T-helper 9 cell (primary cell): Measurements from ENCODE around the gene ATP2B3.

ENCODE experiments used
- DNase-seq: peaks from one replicate; pipeline ENCODE4 v3.0.0-alpha.2; 2020

Gene ATP2B3

GRCh38 chrX:153490217-153490930, 27.1 kb upstream of the ATP2B3 start:
- no peak for DNase-seq

GRCh38 chrX:153491351-153491914, 26.0 kb upstream of the ATP2B3 start:
- DNase-seq: no peak

- DNase-seq: no peak
Measured at GRCh38 chrX:153491918-153492317, 25.5 kb upstream of the ATP2B3 start.

GRCh38 chrX:153492543-153492942, 24.9 kb upstream of the ATP2B3 start:
- DNase-seq: no peak

GRCh38 chrX:153493085-153493484, 24.4 kb upstream of the ATP2B3 start:
- DNase-seq: no peak

GRCh38 chrX:153494061-153494460, 23.4 kb upstream of the ATP2B3 start:
- no peak for DNase-seq

GRCh38 chrX:153494541-153495361, 22.7 kb upstream of the ATP2B3 start, which contains the start of gene BGN:
TSS of gene BGN (plus strand) at chrX:153494980. CDS start at chrX:153504632, 9,652 bp downstream.
- DNase-seq: no peak

- no peak for DNase-seq
Measured at GRCh38 chrX:153495362-153495751, 22.1 kb upstream of the ATP2B3 start.

GRCh38 chrX:153495903-153496589, 21.4 kb upstream of the ATP2B3 start:
- DNase-seq: no peak

GRCh38 chrX:153496590-153496959, 20.9 kb upstream of the ATP2B3 start:
- DNase-seq: no peak

- no peak for DNase-seq
Measured at GRCh38 chrX:153498453-153498852, 19.0 kb upstream of the ATP2B3 start.

- no peak for DNase-seq
Measured at GRCh38 chrX:153499341-153499740, 18.1 kb upstream of the ATP2B3 start.

- DNase-seq: no peak
Measured at GRCh38 chrX:153499876-153500275, 17.6 kb upstream of the ATP2B3 start.

GRCh38 chrX:153500676-153501280, 16.7 kb upstream of the ATP2B3 start:
- no peak for DNase-seq

- DNase-seq: no peak
Measured at GRCh38 chrX:153501530-153501929, 15.9 kb upstream of the ATP2B3 start.

GRCh38 chrX:153502131-153502530, 15.3 kb upstream of the ATP2B3 start:
- no peak for DNase-seq

GRCh38 chrX:153502796-153503195, 14.6 kb upstream of the ATP2B3 start:
- DNase-seq: no peak

GRCh38 chrX:153504445-153505016, 12.9 kb upstream of the ATP2B3 start:
- no peak for DNase-seq

- DNase-seq: no peak
Measured at GRCh38 chrX:153505361-153505760, 12.1 kb upstream of the ATP2B3 start.

GRCh38 chrX:153507484-153508178, 9.8 kb upstream of the ATP2B3 start:
- peak; percentile 85 for DNase-seq

GRCh38 chrX:153509592-153509991, 7.8 kb upstream of the ATP2B3 start:
- no peak for DNase-seq

- DNase-seq: no peak
Measured at GRCh38 chrX:153510383-153510782, 7.1 kb upstream of the ATP2B3 start.
